HepG2 (cell line): ENCODE measurements around the gene NXN. TPM values are rescaled to one million over a fixed set of nuclear protein-coding genes. Genes with fewer than 3 reads are reported as not detected.
"Not testable (repeated sequence)": the region's sequence is repeated elsewhere in the genome, so short reads cannot be mapped to it uniquely, and the experiment has no call there.

Source experiments
- ATAC-seq: fragments of 200-7000 bp; cut with Tn5 transposase; 3 replicates; pipeline ENCODE4 v1.9.1; 2020; ENCODE audit warnings: mild to moderate bottlenecking, moderate library complexity
- BruUV-seq: library from RNA; stranded (reverse); fragments of 400-500 nt; replicated peaks from 2 replicates; lab custom pipeline; 2021; lab: Mats Ljungman, UMichigan
- CTCF ChIA-PET: fragments of 300-600 bp; formaldehyde crosslinking; extraction: SDS; loops from one replicate; lab custom pipeline; 2021; ENCODE audit warnings: low total read pairs, inconsistent platforms, low intra/inter-chr PET ratio; lab: Yijun Ruan, JAX
- POLR2A ChIA-PET: fragments of 350-600 bp; sonication (Branson Sonifier 250); formaldehyde crosslinking; loops from one replicate; lab custom pipeline; 2020; ENCODE audit warnings: antibody characterized with exemption, inconsistent platforms; lab: Yijun Ruan, JAX
- DNase-seq: peaks from one replicate; pipeline ENCODE4 v3.0.0-alpha.2; 2015; ENCODE audit warnings: low spot score
- FAIRE-seq: peaks from 3 replicates; lab custom pipeline; 2011; peaks lifted over from hg19 to GRCh38; lab: Jason Lieb, UNC
- H2AFZ ChIP-seq: one replicate; pipeline ENCODE4 v1.6.1; 2011; ENCODE audit warnings: low read length, inconsistent platforms
- H3K27ac ChIP-seq: fragments of 300-600 bp; 3 replicates; pipeline ENCODE4 v1.8.0; 2011; ENCODE audit warnings: mixed run types, mild to moderate bottlenecking, mixed read lengths, low read length, inconsistent platforms; ENCODE audit not compliant: insufficient read depth; ENCODE audit errors: extremely low read length
- H3K27me3 ChIP-seq, 2 experiments: fragments of 200-600 bp in 1 of 2; 2 replicates in 1 of 2; 3 replicates in 1 of 2; pipeline versions ENCODE4 v1.6.0 to v1.8.0; 2011; ENCODE audit warnings: low read length in 2 of 2, mild to moderate bottlenecking in 2 of 2, moderate library complexity in 2 of 2, inconsistent platforms in 1 of 2; ENCODE audit not compliant: insufficient read depth in 2 of 2, control insufficient read depth in 1 of 2
- H3K36me3 ChIP-seq, 2 experiments: fragments of 200-600 bp in 1 of 2; replicated peaks in 1 of 2; 2 replicates in 1 of 2; 3 replicates in 1 of 2; pipeline versions ENCODE4 v1.5.1 to v1.8.0; 2011; ENCODE audit warnings: low read length in 2 of 2, inconsistent platforms in 1 of 2; ENCODE audit not compliant: insufficient read depth in 2 of 2, control insufficient read depth in 1 of 2
- H3K4me1 ChIP-seq: 2 replicates; pipeline ENCODE4 v1.5.1; 2012; ENCODE audit warnings: low read length, inconsistent platforms; ENCODE audit not compliant: insufficient read depth
- H3K4me2 ChIP-seq: 2 replicates; pipeline ENCODE4 v1.6.0; 2011; ENCODE audit warnings: low read depth, low read length, inconsistent platforms
- H3K4me3 ChIP-seq, 3 experiments: fragments of 200-600 bp in 1 of 3; sonication (generic), shearing (Covaris generic) in 1 of 3; replicated peaks in 1 of 3; 2 replicates each; pipeline ENCODE4 v1.5.1; 2011 to 2016; ENCODE audit warnings: low read length in 3 of 3, inconsistent platforms in 2 of 3, low read depth in 2 of 3, mild to moderate bottlenecking in 2 of 3, control low read depth in 1 of 3, mixed read lengths in 1 of 3; ENCODE audit not compliant: insufficient read depth in 1 of 3
- H3K79me2 ChIP-seq: one replicate; pipeline ENCODE4 v1.6.1; 2011; ENCODE audit warnings: low read length, inconsistent platforms; ENCODE audit not compliant: insufficient read depth
- H3K9ac ChIP-seq: 2 replicates; pipeline ENCODE4 v1.6.0; 2011; ENCODE audit warnings: mild to moderate bottlenecking, low read depth, low read length, inconsistent platforms; ENCODE audit not compliant: insufficient read depth
- H3K9me3 ChIP-seq: 2 replicates; pipeline ENCODE4 v1.5.1; 2012; ENCODE audit warnings: mild to moderate bottlenecking, low read length
- H4K20me1 ChIP-seq: 2 replicates; pipeline ENCODE4 v1.6.0; 2011; ENCODE audit warnings: inconsistent platforms, mild to moderate bottlenecking, low read length, moderate library complexity; ENCODE audit not compliant: insufficient read depth
- FOSL1 ChIP-seq: sonication (generic); formaldehyde crosslinking; IDR thresholded peaks from 2 replicates; pipeline ENCODE4 v1.9.0; 2021; ENCODE audit warnings: missing genetic modification reagents, borderline replicate concordance
- PPARG ChIP-seq: conservative IDR thresholded peaks from 2 replicates; pipeline ENCODE4 v1.6.1; 2016; ENCODE audit warnings: missing biosample characterization, missing genetic modification reagents
- PRDM15 ChIP-seq: sonication (generic); formaldehyde crosslinking; IDR thresholded peaks from 2 replicates; pipeline ENCODE4 v1.4.0; 2020; ENCODE audit warnings: missing genetic modification reagents
- ZNF574 ChIP-seq: sonication (generic); formaldehyde crosslinking; IDR thresholded peaks from 2 replicates; pipeline ENCODE4 v1.4.0; 2020; ENCODE audit warnings: missing genetic modification reagents
- ZNF800 ChIP-seq: sonication (generic); formaldehyde crosslinking; IDR thresholded peaks from 2 replicates; pipeline ENCODE4 v1.4.0; 2020; ENCODE audit warnings: missing genetic modification reagents
- WGBS: methylation state at CpG from one replicate; pipeline ENCODE4 v1.1.6; 2017; ENCODE audit warnings: low lambda C conversion rate; 5-methylcytosine and 5-hydroxymethylcytosine counted together
- in situ Hi-C: cut with HindIII; loops from 2 replicates; pipeline ENCODE4 v1.10.0; 2017; ENCODE audit warnings: low pct_unique_long_range_greater_than_20kb; ENCODE audit not compliant: extremely low pct_ligation_motif_present
- intact Hi-C: fragments of 100-400 bp; cut with micrococcal nuclease; formaldehyde crosslinking; loops from one replicate; pipeline ENCODE4 v1.10.0; 2022; ENCODE audit not compliant: unreplicated experiment
- polyA plus RNA-seq, 8 experiments: library from polyadenylated mRNA; depleted of rRNA in 3 of 8; stranded (reverse) in 7 of 8; unstranded in 1 of 8; fragments of >200 nt; fragmentation: Illumina TruSeq in 4 of 8; extraction: Trizol in 4 of 8; gene quantifications; 2 replicates each; pipeline versions ENCODE4 v1.2.1 to v1.2.3, GENCODE V29; 2011 to 2016; ENCODE audit warnings: low read depth in 4 of 8, missing spikeins in 1 of 8, mixed read lengths in 1 of 8; ENCODE audit not compliant: insufficient read depth in 1 of 8
- total RNA-seq, 5 experiments: library from RNA; depleted of rRNA; stranded (reverse); fragments of >200 nt; fragmentation: Illumina TruSeq; extraction: Trizol; gene quantifications; 2 replicates each; pipeline ENCODE4 v1.2.3, GENCODE V29; 2016; ENCODE audit warnings: low read depth in 1 of 5

The NXN gene
- total and polyA plus RNA-seq, 2 of the 13 experiments (the other 11 are each of a cell fraction or from before 2014, with no cell fraction given), result 22.2 to 24.3 TPM

GRCh38 chr17:855569-855968, 124.0 kb downstream of the NXN start (continued):
- no peak for TF ChIP-seq PRDM15 (CRISPR knock-in tag)
- no peak for TF ChIP-seq FOSL1 (CRISPR knock-in tag)
- no peak for TF ChIP-seq PPARG (CRISPR knock-in tag)
- TF ChIP-seq ZNF574 (CRISPR knock-in tag), result no peak
- no peak for TF ChIP-seq ZNF800

DNA sequence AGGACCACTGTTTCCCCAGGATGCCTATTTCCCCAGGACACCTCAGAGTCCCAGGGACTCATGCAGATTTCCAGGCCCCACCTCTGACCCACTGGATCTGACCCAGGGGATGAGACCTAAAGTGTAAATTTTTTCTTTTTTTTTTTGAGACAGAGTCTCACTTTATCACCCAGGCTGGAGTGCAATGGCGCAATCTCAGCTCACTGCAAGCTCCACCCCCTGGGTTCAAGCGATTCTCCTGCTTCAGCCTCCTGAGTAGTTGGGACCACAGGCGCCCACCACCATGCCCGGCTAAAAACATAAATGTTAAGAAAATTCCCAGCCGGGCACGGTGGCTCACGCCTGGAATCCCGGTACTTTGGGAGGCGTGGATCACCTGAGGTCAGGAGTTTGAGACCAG, 126.7 kb downstream of the NXN start:
- H2AFZ ChIP-seq, POLR2A ChIA-PET, intact Hi-C loops, BruUV-seq, DNase-seq, H3K9ac ChIP-seq, H3K9me3 ChIP-seq, H4K20me1 ChIP-seq, H3K4me1 ChIP-seq, H3K27ac ChIP-seq, H3K79me2 ChIP-seq, CTCF ChIA-PET, FAIRE-seq, H3K4me2 ChIP-seq, H3K36me3 ChIP-seq, in situ Hi-C loops, H3K27me3 ChIP-seq, ATAC-seq, H3K4me3 ChIP-seq: not testable (repeated sequence)
- 96% methylated on average over 9 of the region's 9 CpGs for WGBS
